ENCODE measurements around the gene PTPRU.

PTPRU gene

GRCh38 chr1:29201595-29202051 is 34.7 kb upstream of the PTPRU start:
- TF ChIP-seq REST (IDR thresholded peaks at IDR 0.05; ENCODE audit: insufficient read depth in 1 of 2, low read depth in 2 of 2, low read length in 2 of 2): no peak
- no peak for TF ChIP-seq FOXP2 (optimal IDR thresholded peaks at IDR 0.05; ENCODE audit: borderline replicate concordance, extremely low read depth, extremely low read length, insufficient read depth)
- TF ChIP-seq TAF1 (IDR thresholded peaks at IDR 0.05; ENCODE audit: borderline replicate concordance, insufficient read depth, low read length): no peak
- TF ChIP-seq SIN3A (IDR thresholded peaks at IDR 0.05; ENCODE audit: borderline replicate concordance, insufficient read depth, low read length): no peak
- TF ChIP-seq POLR2AphosphoS5 (IDR thresholded peaks at IDR 0.05; ENCODE audit: low read depth, low read length): no peak

GRCh38 chr1:29202053-29202452 is 34.3 kb upstream of the PTPRU start:
- TF ChIP-seq REST (IDR thresholded peaks at IDR 0.05; ENCODE audit: insufficient read depth in 1 of 2, low read depth in 2 of 2, low read length in 2 of 2): no peak
- no peak for TF ChIP-seq TAF1 (IDR thresholded peaks at IDR 0.05; ENCODE audit: borderline replicate concordance, insufficient read depth, low read length)
- TF ChIP-seq POLR2AphosphoS5 (IDR thresholded peaks at IDR 0.05; ENCODE audit: low read depth, low read length): no peak
- no peak for TF ChIP-seq SIN3A (IDR thresholded peaks at IDR 0.05; ENCODE audit: borderline replicate concordance, insufficient read depth, low read length)
- TF ChIP-seq FOXP2 (optimal IDR thresholded peaks at IDR 0.05; ENCODE audit: borderline replicate concordance, extremely low read depth, extremely low read length, insufficient read depth): no peak

- TF ChIP-seq FOXP2 (optimal IDR thresholded peaks at IDR 0.05; ENCODE audit: borderline replicate concordance, extremely low read depth, extremely low read length, insufficient read depth): no peak
- TF ChIP-seq TAF1 (IDR thresholded peaks at IDR 0.05; ENCODE audit: borderline replicate concordance, insufficient read depth, low read length): 0 out of 2 replicates have a peak, but pooled peaks have one; percentile 31
- TF ChIP-seq REST (IDR thresholded peaks at IDR 0.05; ENCODE audit: insufficient read depth in 1 of 2, low read depth in 2 of 2, low read length in 2 of 2): 0 out of 4 replicates have a peak, but pooled peaks of 1 of the 2 experiments have one; percentile 17
- TF ChIP-seq POLR2AphosphoS5 (IDR thresholded peaks at IDR 0.05; ENCODE audit: low read depth, low read length): no peak
- peak; percentile 96; the same call in 1 of the 2 replicates for TF ChIP-seq SIN3A (IDR thresholded peaks at IDR 0.05; ENCODE audit: borderline replicate concordance, insufficient read depth, low read length)
Measured at GRCh38 chr1:29202584-29203340, 33.6 kb upstream of the PTPRU start.

- TF ChIP-seq SIN3A (IDR thresholded peaks at IDR 0.05; ENCODE audit: borderline replicate concordance, insufficient read depth, low read length) (no peak), POLR2AphosphoS5 (IDR thresholded peaks at IDR 0.05; ENCODE audit: low read depth, low read length) (no peak), REST (IDR thresholded peaks at IDR 0.05; ENCODE audit: insufficient read depth in 1 of 2, low read depth in 2 of 2, low read length in 2 of 2) (no peak)
Measured at GRCh38 chr1:29208442-29208841, 27.9 kb upstream of the PTPRU start.
